Central memory CD4-positive, alpha-beta T cell (primary cell): ENCODE data around the gene TMEM38A.

Source experiments
- DNase-seq: peaks from one replicate; pipeline ENCODE4 v3.0.0; 2022
- total RNA-seq, 3 experiments: gene quantifications; one replicate each; lab custom pipeline; 2026; lab: John Stamatoyannopoulos, UW

The TMEM38A gene
- total RNA-seq = 0.56 to 0.92 (median 0.77) reads per million in 3 experiments

DNA sequence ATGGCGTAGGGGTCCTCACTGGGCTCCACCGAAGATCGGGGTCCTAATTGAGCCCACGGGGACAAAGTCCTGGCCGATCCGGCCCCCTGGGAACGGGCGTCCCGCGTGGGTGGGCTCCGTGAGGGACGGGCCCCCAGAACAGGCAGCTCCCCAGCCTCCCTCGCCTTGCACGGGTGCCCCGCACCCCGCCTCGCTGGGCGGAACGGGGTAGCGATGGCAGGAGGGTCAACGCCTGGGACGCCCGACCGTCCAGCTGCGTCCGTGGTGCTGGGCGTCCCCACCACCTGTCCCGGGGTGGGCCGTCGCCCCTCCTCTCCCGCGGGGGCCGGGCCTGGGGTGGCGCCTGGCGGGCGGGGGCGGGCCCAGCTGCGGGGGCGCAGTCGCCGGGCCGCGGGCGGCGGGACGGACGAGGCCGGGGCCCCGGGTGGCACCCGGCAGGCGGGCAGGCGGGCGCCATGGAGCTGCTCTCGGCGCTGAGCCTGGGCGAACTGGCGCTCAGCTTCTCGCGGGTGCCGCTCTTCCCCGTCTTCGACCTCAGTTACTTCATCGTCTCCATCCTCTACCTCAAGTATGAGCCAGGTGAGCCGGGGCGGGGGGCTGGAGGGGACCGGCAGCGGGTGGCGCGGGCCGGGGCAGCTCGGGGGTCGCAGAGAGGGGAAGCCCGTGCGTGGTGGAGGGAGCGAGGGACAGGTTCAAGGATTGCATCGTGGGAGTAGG is at the start of gene TMEM38A:
Gene TMEM38A (plus strand): TSS at position 377 of the 717 bp plus-strand sequence. CDS start 79 bp downstream, at position 456.
- DNase-seq = peak; percentile 34

GRCh38 chr19:16612636-16613035 is 48.3 kb upstream of the TMEM38A start:
- no peak for DNase-seq

- no peak for DNase-seq
Observed at GRCh38 chr19:16613841-16614240, 47.1 kb upstream of the TMEM38A start.

GRCh38 chr19:16614941-16615340 is 46.0 kb upstream of the TMEM38A start:
- DNase-seq = no peak

GRCh38 chr19:16615808-16616207 is 45.1 kb upstream of the TMEM38A start:
- DNase-seq = no peak

DNA sequence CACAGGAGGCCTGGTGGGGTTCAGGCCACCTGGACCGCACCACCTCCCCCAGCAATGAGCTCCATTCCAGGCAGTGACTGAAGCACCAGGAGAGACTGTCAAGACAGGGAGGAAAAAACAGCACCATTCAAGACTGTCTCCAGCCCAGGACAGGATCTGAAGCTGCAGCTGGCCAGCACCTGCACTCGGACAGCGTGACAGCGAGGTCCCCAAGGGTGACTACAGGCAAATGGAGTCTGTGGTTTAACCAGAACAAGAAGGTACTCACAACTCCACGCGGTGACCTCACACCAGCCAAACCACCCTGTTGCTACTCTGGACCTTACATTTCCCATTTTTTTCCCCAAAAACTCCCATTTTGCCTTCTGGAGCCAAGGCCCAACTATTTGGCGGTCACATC is 42.7 kb upstream of the TMEM38A start:
- no peak for DNase-seq

DNA sequence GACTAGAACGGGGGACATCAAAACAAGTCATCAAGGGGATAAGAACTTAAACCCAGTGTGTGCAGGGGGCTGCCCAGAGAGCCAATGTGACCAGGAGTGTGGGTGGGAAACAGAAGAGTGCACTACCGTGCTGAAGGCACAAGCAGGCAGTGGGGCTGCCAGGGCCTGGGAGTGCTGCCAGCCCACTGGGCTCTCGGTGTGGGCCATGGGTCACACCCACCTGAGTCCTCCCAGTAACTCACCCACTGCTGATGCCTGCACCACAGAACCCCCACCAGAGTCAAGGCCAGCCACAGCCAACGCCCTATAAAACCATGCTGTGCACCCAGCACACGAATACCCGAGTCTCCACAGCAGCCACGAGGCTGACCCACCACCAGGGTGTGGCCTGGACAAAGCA is 41.5 kb upstream of the TMEM38A start:
- no peak for DNase-seq

GRCh38 chr19:16620018-16620417 is 40.9 kb upstream of the TMEM38A start:
- DNase-seq = no peak

- no peak for DNase-seq
Observed at GRCh38 chr19:16620584-16620983, 40.4 kb upstream of the TMEM38A start.

- no peak for DNase-seq
Observed at GRCh38 chr19:16621165-16621800, 39.7 kb upstream of the TMEM38A start.

DNA sequence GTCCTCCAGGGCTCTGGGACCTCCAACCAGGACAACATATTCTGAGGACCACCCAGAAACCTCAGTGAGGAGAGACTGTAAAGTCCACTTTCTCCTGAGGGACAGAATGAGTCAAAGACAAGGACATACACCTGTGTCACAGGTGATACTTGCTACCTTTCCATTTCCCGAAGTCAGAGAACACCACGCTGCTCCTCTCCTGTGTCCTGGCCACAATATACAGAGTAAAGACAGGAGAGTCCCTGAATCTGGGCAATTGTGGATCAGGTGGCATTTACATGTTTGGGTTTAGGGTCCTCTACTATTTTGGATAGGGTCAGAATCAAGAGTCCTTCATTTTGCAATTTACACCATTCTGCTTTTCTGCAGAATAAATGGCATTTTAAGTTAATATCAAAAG is 37.9 kb upstream of the TMEM38A start:
- no peak for DNase-seq

DNA sequence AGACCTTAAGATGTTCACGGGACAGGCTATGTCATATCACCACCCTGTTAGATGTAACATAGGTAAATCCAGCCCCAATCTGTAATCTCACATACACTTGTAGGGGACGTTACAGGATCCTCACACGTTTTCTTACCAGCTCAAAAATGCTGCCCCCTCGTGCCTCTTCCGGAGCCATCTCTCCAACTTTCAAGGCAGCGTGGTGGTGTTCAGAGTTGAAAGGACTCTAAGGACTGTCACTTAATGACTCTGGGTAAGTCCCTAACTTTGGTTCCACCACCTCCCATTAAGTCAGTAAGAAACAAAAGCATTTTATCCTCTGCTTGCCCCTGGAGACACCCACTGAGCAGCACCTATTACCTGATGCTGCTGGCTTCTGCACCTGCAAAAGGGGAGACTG is 37.4 kb upstream of the TMEM38A start:
- no peak for DNase-seq

- DNase-seq = no peak
Observed at GRCh38 chr19:16624236-16624635, 36.7 kb upstream of the TMEM38A start.

GRCh38 chr19:16625163-16625958 is 35.6 kb upstream of the TMEM38A start:
- DNase-seq = no peak

DNA sequence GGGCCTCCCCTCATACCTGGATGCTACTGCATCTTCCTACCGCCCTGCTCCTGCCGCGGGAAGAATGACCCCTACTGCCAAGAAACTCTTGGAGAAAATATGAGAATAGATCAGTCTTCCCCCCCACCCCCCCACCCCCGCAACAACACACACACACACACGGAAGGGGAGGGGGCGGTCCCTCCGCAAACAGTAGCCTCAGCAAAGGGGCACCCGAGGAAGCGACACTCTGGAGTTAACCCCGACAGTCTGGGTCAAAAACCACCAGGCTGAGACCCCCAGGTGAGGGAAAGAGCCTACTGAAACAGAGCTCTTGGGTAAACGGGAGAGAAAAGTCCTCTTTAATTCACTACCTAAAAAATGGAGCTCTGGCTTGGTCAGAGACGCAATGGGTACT is 34.1 kb upstream of the TMEM38A start:
- peak; percentile 7 for DNase-seq

DNA sequence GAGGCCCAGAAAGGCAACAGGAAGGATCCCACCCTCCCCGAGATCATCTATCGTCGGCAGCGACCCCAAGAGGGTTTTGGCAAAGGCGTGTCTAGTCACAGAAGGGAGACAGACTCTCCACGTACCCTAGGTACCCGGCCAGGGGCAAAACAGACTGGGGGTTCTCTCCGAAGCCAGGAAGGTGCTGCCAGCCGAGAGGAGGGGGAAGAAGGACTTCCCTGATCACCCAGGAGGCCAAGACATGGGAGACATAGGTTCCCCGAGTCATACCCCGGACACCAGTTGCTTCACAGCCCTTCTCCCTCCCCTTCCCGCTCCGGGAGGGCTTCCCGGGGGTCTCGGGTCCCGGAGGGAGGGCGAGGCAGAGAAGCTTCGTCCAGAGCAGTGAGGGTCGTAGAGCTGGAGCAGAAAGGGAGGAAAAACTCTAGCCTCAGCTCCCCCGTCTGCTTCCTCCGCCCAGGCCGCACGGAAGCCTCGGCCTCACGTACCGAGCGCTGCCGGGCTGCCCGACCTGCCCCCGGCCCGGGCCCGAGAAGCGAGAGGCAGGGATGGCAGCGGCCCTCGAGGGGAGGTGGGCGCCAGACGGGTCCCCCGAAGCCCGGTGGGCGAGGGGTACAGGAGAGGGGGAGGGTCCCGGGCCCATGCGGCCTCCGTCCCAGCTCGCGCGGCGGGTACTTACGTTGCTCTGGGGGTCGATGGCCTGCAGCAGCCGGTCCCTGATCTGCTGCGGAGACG is 33.6 kb upstream of the TMEM38A start:
- DNase-seq = peak; percentile 4

DNA sequence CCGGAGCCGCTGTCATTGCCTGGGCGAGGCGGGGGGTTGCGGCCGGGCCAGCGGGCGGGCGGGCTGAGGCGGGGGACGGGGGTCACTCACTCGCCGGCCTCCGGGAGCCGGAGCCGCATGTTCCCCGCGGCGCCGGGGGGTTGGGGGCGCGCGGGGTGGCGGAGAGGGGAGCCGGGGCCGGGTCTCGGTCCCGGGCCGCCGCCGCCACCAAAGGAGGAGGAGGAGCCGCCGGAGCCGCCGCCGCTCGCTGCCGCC is 33.1 kb upstream of the TMEM38A start:
- DNase-seq = no peak

DNA sequence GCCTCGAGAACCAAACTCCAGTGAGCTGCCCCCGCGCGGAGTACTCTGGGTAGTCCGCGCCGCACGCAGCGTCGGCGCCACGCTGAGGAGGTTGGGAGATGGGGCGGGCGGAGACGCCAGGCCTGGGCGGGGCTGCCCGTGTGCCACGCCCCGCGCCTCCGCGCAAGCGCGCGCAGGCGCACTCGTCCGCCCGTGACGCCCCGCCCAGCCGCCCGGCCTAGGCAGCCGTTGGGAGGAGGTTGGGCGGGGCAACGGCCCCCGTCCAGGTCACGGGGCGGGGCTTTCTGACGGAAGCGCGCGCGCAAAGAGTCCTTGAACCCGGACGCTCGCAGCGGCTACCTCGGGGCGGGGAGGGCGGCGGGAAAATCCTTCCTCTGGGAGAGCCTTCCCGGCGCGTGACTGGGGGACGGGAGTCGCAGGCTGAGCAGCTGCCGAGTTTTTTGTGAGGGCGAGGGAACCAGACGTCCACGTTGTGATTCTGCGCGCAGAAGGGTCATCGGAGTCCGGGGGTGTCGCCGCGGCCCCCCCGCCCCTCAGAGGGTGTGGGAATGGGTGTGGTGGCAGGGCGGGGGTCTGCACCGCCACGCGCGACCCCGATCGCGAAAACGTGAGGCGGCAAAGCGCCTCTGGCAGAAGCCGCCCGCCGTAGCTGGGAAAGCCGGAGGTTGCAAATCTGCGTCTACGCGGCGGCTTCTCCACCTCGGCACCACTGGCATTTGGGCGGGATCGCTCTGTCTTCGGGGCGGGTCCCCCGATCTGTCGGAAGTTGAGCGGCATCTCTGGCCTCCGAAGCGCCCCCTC is 32.6 kb upstream of the TMEM38A start, which contains the start of gene MED26:
Gene MED26 (minus strand): TSS at position 22 of the 801 bp plus-strand sequence. CDS start 261 bp downstream, outside the sequence.
- peak; percentile 92 for DNase-seq

GRCh38 chr19:16628984-16629691 is 31.8 kb upstream of the TMEM38A start:
- DNase-seq = peak; percentile 66

DNA sequence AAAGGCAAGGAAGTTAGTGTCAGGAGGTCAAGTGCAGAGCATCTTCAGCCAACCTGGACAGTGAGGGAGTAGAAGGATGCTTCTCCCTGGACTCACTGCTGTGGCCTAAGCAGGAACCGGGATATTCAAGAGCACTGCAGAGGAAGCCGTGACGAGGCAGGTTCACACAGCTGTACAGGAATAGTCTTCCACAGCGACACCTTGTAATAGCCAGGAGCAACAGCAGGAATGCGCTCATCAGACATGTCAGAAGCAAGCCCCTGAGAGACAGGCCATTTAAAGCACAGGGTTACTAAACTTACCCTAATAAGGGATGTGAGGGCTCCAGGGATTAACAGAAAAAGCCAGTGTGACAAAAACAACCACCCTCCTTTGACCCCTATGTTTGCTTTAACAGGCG is 29.5 kb upstream of the TMEM38A start:
- DNase-seq = no peak

GRCh38 chr19:16637535-16637934 is 23.4 kb upstream of the TMEM38A start:
- no peak for DNase-seq

DNA sequence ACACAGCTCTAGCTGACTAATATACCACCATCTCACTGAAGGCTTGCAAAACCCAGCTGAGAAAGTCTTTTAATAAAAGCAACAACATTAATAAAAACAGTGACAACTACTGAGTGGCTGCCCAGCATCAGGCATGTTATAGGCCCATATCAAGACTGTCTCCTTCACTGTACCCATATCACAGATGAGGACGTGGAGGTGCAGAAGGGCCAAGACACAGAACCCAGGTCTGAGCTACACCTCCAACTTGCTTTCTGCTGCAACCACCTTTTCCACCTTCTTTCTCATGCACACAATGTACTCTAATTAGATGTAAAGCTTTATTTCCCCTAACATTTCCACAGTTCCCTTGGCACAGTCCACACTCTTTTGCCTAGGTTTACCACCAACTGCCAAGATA is 22.3 kb upstream of the TMEM38A start:
- no peak for DNase-seq
